GM12873 (cell line): Measurements from ENCODE around the gene LMF1.

Experiments used
- CTCF ChIP-seq: IDR thresholded peaks from 2 replicates; pipeline ENCODE4 v1.5.1; 2012; ENCODE audit warnings: low read depth, mild to moderate bottlenecking, moderate library complexity, low read length, control low read depth; ENCODE audit not compliant: insufficient read depth; ENCODE audit errors: missing control alignments

LMF1 gene

GRCh38 chr16:1012722-1013592, 42.2 kb upstream of the LMF1 start:
- no peak for TF ChIP-seq CTCF

- no peak for TF ChIP-seq CTCF
Measured at GRCh38 chr16:1012135-1012534, 41.4 kb upstream of the LMF1 start.

GRCh38 chr16:1011316-1012082, 40.7 kb upstream of the LMF1 start:
- no peak for TF ChIP-seq CTCF

- TF ChIP-seq CTCF: no peak
Measured at GRCh38 chr16:1010815-1011214, 40.0 kb upstream of the LMF1 start.

- TF ChIP-seq CTCF: no peak
Measured at GRCh38 chr16:1010251-1010650, 39.5 kb upstream of the LMF1 start.

GRCh38 chr16:1009358-1010150, 38.8 kb upstream of the LMF1 start:
- no peak for TF ChIP-seq CTCF

GRCh38 chr16:1008085-1008484, 37.3 kb upstream of the LMF1 start:
- TF ChIP-seq CTCF: no peak
